Tibial nerve (tissue), 4 donors: ENCODE results near the gene CTPS2. TPM values are rescaled to one million over a fixed set of nuclear protein-coding genes. Genes with fewer than 3 reads are reported as not detected.

Experiments
- DNase-seq, 2 donors: peaks; one replicate each; pipeline ENCODE4 v3.0.0-alpha.2; 2019; ENCODE audit warnings: low spot score in 2 of 2
- H3K27ac ChIP-seq, 4 donors: fragments of 200-600 bp; sonication (generic) in 3 of 4; one replicate each; pipeline ENCODE4 v1.5.1; 2017 to 2019; ENCODE audit warnings: mild to moderate bottlenecking in 1 of 4
- H3K27me3 ChIP-seq, 2 donors: fragments of 200-600 bp; sonication (generic) in 1 of 2; one replicate each; pipeline versions ENCODE4 v1.5.1 to v1.6.0; 2017 to 2019
- H3K36me3 ChIP-seq, 3 donors: fragments of 200-600 bp; sonication (generic); one replicate each; pipeline ENCODE4 v1.5.1; 2018 to 2019
- H3K4me1 ChIP-seq, 4 donors: fragments of 200-600 bp; sonication (generic) in 3 of 4; one replicate each; pipeline ENCODE4 v1.5.1; 2017 to 2019
- H3K4me3 ChIP-seq, 4 donors: fragments of 200-600 bp; sonication (generic) in 3 of 4; one replicate each; pipeline ENCODE4 v1.5.1; 2017 to 2019; ENCODE audit warnings: mild to moderate bottlenecking in 1 of 4, moderate library complexity in 1 of 4
- H3K9me3 ChIP-seq, 4 donors: fragments of 200-600 bp; sonication (generic) in 3 of 4; one replicate each; pipeline ENCODE4 v1.5.1; 2017 to 2019
- CTCF ChIP-seq, 5 experiments: fragments of 200-600 bp in 3 of 5; fragments of 450-650 bp in 2 of 5; sonication (generic) in 3 of 5; IDR thresholded peaks; one replicate each; pipeline ENCODE4 v1.5.1; 2016 to 2019; ENCODE audit warnings: antibody characterized with exemption in 5 of 5, mild to moderate bottlenecking in 3 of 5, moderate library complexity in 2 of 5
- EP300 ChIP-seq, 2 donors: sonication (generic); formaldehyde crosslinking; IDR thresholded peaks; one replicate each; pipeline ENCODE4 v1.6.1; 2017; ENCODE audit warnings: antibody characterized with exemption in 2 of 2, mild to moderate bottlenecking in 1 of 2
- POLR2A ChIP-seq, 2 donors: fragments of 450-650 bp; IDR thresholded peaks; one replicate each; pipeline ENCODE4 v1.6.1; 2017; ENCODE audit warnings: antibody characterized with exemption in 2 of 2, mild to moderate bottlenecking in 2 of 2, moderate library complexity in 2 of 2
- WGBS, 2 donors: methylation state at CpG; one replicate each; pipeline ENCODE4 v1.1.5; 2018; 5-methylcytosine and 5-hydroxymethylcytosine counted together
- total RNA-seq, 4 donors: library from RNA; depleted of rRNA; stranded (reverse); fragments of >200 nt; gene quantifications; one replicate each; pipeline ENCODE4 v1.1.0, GENCODE V29; 2016

Gene CTPS2
- total RNA-seq, 4 donors from 2014 or later, result 15.9 to 27.5 (median 18.7) TPM

- no peaks in the 10 kb centered on the region for H3K9me3 ChIP-seq
- H3K4me1 ChIP-seq, result no peaks in the 10 kb centered on the region
- no peaks in the 10 kb centered on the region for H3K36me3 ChIP-seq
- H3K27me3 ChIP-seq, result no peaks in the 10 kb centered on the region
- H3K4me3 ChIP-seq, result no peak overlapping the region
- WGBS, 2 donors, result 93 to 100% methylated on average over 1 of the region's 1 CpG
- H3K27ac ChIP-seq, result no peak overlapping the region
- TF ChIP-seq CTCF (IDR thresholded peaks at IDR 0.05) (no peak), POLR2A (IDR thresholded peaks at IDR 0.05) (no peak), EP300 (IDR thresholded peaks at IDR 0.05) (no peak)
- no peak for DNase-seq
Observed at GRCh38 chrX:16659321-16659720, 53.1 kb downstream of the CTPS2 start.

- Histone ChIP-seq H3K27me3 (no peaks in the 10 kb centered on the region), H3K4me3 (no peak overlapping the region), H3K36me3 (no peaks in the 10 kb centered on the region), H3K27ac (no peak overlapping the region), H3K9me3 (no peaks in the 10 kb centered on the region), H3K4me1 (no peaks in the 10 kb centered on the region)
- whole genome bisulfite sequencing, 2 donors, result 78 to 82% methylated on average over 2 of the region's 2 CpGs
- DNase-seq, result no peak
- TF ChIP-seq POLR2A (IDR thresholded peaks at IDR 0.05) (no peak), CTCF (IDR thresholded peaks at IDR 0.05) (no peak), EP300 (IDR thresholded peaks at IDR 0.05) (no peak)
Observed at GRCh38 chrX:16658284-16658683, 54.2 kb downstream of the CTPS2 start.

GRCh38 chrX:16654093-16654492 is 58.4 kb downstream of the CTPS2 start:
- DNase-seq, result no peak
- Histone ChIP-seq H3K4me3 (no peak overlapping the region), H3K9me3 (no peaks in the 10 kb centered on the region), H3K36me3 (no peaks in the 10 kb centered on the region), H3K27ac (no peak overlapping the region), H3K27me3 (no peaks in the 10 kb centered on the region), H3K4me1 (no peaks in the 10 kb centered on the region)
- TF ChIP-seq POLR2A (IDR thresholded peaks at IDR 0.05) (no peak), CTCF (IDR thresholded peaks at IDR 0.05) (no peak), EP300 (IDR thresholded peaks at IDR 0.05) (no peak)
- WGBS, 2 donors, result 92 to 100% methylated on average over 3 of the region's 3 CpGs

GRCh38 chrX:16653424-16653823 is 59.0 kb downstream of the CTPS2 start:
- 78 to 100% methylated on average over 2 to 7 of the region's 7 CpGs for WGBS, 2 donors
- no peaks in the 10 kb centered on the region for H3K36me3 ChIP-seq

More at GRCh38 chrX:16653424-16653823, 59.0 kb downstream of the CTPS2 start:
- TF ChIP-seq EP300 (IDR thresholded peaks at IDR 0.05), result no peak
- no peak for TF ChIP-seq CTCF (IDR thresholded peaks at IDR 0.05)
- no peak for TF ChIP-seq POLR2A (IDR thresholded peaks at IDR 0.05)
- no peak overlapping the region for H3K4me3 ChIP-seq
- no peaks in the 10 kb centered on the region for H3K27me3 ChIP-seq
- H3K9me3 ChIP-seq, result no peaks in the 10 kb centered on the region
- no peak overlapping the region for H3K27ac ChIP-seq
- no peaks in the 10 kb centered on the region for H3K4me1 ChIP-seq
- DNase-seq, result no peak
